HEK293T (cell line): ENCODE results near the gene ADSS2.

Source experiments
- BHLHE40 ChIP-seq: fragments of 450-650 bp; IDR thresholded peaks from 2 replicates; pipeline ENCODE4 v1.6.1; 2016; ENCODE audit warnings: mild to moderate bottlenecking, moderate library complexity, borderline replicate concordance
- CTBP1 ChIP-seq: fragments of 450-650 bp; IDR thresholded peaks from 2 replicates; pipeline ENCODE4 v1.6.1; 2016; ENCODE audit warnings: borderline replicate concordance
- ELF4 ChIP-seq: fragments of 450-650 bp; IDR thresholded peaks from 2 replicates; pipeline ENCODE4 v1.6.1; 2017; ENCODE audit warnings: antibody characterized with exemption
- FOXA1 ChIP-seq: fragments of 450-650 bp; IDR thresholded peaks from 2 replicates; pipeline ENCODE4 v1.6.1; 2016; ENCODE audit warnings: mild to moderate bottlenecking
- FOXK2 ChIP-seq: fragments of 450-650 bp; IDR thresholded peaks from 2 replicates; pipeline ENCODE4 v1.6.1; 2016; ENCODE audit warnings: mild to moderate bottlenecking
- FOXM1 ChIP-seq: fragments of 450-650 bp; IDR thresholded peaks from 2 replicates; pipeline ENCODE4 v1.6.1; 2017; ENCODE audit warnings: mild to moderate bottlenecking, borderline replicate concordance
- HDGF ChIP-seq: fragments of 450-650 bp; IDR thresholded peaks from 2 replicates; pipeline ENCODE4 v1.6.1; 2017; ENCODE audit warnings: antibody characterized with exemption, borderline replicate concordance
- L3MBTL2 ChIP-seq: fragments of 450-650 bp; conservative IDR thresholded peaks from 2 replicates; pipeline ENCODE4 v1.6.1; 2016; ENCODE audit warnings: mild to moderate bottlenecking
- NFRKB ChIP-seq: fragments of 450-650 bp; IDR thresholded peaks from 2 replicates; pipeline ENCODE4 v1.6.1; 2016; ENCODE audit warnings: mild to moderate bottlenecking, moderate library complexity
- PKNOX1 ChIP-seq: fragments of 450-650 bp; IDR thresholded peaks from 2 replicates; pipeline ENCODE4 v1.6.1; 2016
- SP1 ChIP-seq: fragments of 450-650 bp; IDR thresholded peaks from 2 replicates; pipeline ENCODE4 v1.6.1; 2017
- SUZ12 ChIP-seq: fragments of 450-650 bp; IDR thresholded peaks from 2 replicates; pipeline ENCODE4 v1.6.1; 2016; ENCODE audit warnings: mild to moderate bottlenecking
- TARDBP ChIP-seq: fragments of 450-650 bp; IDR thresholded peaks from 2 replicates; pipeline ENCODE4 v1.6.1; 2016
- ZNF384 ChIP-seq: fragments of 450-650 bp; IDR thresholded peaks from 2 replicates; pipeline ENCODE4 v1.6.1; 2016

GRCh38 chr1:244494653-244495052, 42.9 kb upstream of the ADSS2 start:
- TF ChIP-seq SUZ12, result no peak
- TF ChIP-seq ELF4, result no peak
- no peak for TF ChIP-seq BHLHE40
- TF ChIP-seq L3MBTL2, result no peak
- no peak for TF ChIP-seq FOXK2
- TF ChIP-seq FOXA1, result no peak
- no peak for TF ChIP-seq SP1
- no peak for TF ChIP-seq TARDBP
- no peak for TF ChIP-seq FOXM1
- TF ChIP-seq CTBP1, result no peak
- TF ChIP-seq PKNOX1, result no peak
- TF ChIP-seq NFRKB, result no peak
- no peak for TF ChIP-seq ZNF384
- TF ChIP-seq HDGF, result no peak
